ENCODE measurements around the gene ARHGEF4.

The ARHGEF4 gene

GRCh38 chr2:130954873-130955272 is 118.2 kb downstream of the ARHGEF4 start:
- TF ChIP-seq CTCF (IDR thresholded peaks at IDR 0.05; ENCODE audit: extremely low read depth, missing control alignments) = no peak
- no peak for DNase-seq (ENCODE audit: low spot score)

GRCh38 chr2:130957915-130958314 is 121.2 kb downstream of the ARHGEF4 start:
- no peak for TF ChIP-seq CTCF (IDR thresholded peaks at IDR 0.05; ENCODE audit: extremely low read depth, missing control alignments)
- no peak for DNase-seq (ENCODE audit: low spot score)

DNA sequence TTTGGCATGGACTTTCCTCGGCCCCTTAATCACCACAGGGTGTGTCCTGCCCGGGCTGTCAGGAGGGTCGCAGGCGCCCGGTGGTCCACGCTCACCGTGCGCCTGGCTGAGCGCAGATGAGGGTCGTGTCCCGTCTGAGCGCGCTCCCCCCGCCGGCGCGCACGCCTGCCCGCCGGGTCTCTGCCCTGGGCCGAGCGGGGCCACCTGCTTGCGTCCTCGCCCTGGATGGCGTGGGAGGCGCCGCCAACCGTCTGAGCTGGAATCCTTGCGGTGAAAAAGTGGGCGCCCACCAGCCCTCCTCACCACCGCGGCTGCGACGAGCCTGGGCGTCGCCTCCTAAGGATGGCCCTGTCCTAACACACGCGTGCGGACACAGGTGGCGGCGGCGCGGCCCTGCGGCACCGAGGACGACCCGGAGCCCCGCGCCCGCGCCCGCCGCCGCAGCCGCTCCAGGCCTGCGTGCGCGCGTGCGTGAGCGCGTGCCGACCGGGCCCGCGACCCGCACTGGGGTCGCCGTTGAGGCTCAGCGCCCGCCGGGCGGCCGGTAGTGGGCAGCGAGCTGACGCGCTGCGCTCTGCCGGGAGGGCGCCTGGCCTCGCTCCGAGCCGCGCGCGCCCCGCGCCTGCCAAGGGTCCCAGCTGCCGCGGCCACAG is 126.6 kb downstream of the ARHGEF4 start:
- TF ChIP-seq CTCF (IDR thresholded peaks at IDR 0.05; ENCODE audit: extremely low read depth, missing control alignments) = no peak
- peak; percentile 34 for DNase-seq (ENCODE audit: low spot score)

DNA sequence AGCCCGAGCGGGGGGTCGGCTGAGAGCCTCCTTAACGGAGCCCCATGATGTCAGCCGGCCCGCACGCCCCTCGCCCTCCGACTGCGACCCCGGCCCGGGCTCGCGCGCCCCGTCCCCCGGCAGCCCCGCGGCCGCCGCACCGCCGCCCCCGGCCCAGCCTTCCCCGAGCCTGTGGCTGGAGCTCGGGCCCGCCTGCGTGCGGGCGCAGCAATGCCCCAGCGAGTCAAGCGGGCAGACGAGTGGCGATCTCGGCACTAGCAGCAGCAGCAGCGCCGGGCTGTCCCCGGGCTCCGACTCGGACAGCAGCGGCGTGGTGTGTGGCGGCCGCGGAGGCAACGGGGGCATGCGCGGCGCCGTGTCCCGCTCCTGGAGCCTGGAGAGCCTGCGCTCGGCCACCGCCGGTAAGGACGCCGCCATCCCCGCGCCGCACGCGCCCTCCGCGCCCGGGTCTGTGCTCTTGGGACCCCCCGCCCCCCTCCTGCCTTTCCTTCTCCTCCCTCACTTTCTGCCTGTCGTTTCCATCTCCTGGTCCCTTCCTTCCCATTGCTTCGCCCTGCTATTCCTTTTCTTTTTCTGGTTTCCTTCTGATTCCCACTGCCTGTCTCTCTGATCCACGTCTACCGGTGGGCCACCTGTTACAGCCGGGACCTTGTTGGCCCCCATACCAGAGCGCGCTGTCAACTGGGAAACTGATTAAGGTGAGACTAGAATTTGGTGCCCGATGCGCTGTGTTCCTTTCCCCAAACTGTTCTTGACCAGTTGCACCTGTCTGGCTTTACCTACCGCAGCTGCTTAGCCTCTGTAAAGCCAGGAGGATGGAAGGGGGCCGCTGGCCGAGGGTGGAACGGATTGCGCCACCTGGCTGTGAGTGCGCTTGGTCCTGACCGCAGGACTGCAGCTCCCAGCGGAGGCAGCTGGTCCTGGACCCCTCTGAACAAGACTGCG is 127.4 kb downstream of the ARHGEF4 start:
- TF ChIP-seq CTCF (IDR thresholded peaks at IDR 0.05; ENCODE audit: extremely low read depth, missing control alignments) = no peak
- peak; percentile 60 for DNase-seq (ENCODE audit: low spot score)

GRCh38 chr2:130964931-130965330 is 128.2 kb downstream of the ARHGEF4 start:
- TF ChIP-seq CTCF (IDR thresholded peaks at IDR 0.05; ENCODE audit: extremely low read depth, missing control alignments) = no peak
- no peak for DNase-seq (ENCODE audit: low spot score)

DNA sequence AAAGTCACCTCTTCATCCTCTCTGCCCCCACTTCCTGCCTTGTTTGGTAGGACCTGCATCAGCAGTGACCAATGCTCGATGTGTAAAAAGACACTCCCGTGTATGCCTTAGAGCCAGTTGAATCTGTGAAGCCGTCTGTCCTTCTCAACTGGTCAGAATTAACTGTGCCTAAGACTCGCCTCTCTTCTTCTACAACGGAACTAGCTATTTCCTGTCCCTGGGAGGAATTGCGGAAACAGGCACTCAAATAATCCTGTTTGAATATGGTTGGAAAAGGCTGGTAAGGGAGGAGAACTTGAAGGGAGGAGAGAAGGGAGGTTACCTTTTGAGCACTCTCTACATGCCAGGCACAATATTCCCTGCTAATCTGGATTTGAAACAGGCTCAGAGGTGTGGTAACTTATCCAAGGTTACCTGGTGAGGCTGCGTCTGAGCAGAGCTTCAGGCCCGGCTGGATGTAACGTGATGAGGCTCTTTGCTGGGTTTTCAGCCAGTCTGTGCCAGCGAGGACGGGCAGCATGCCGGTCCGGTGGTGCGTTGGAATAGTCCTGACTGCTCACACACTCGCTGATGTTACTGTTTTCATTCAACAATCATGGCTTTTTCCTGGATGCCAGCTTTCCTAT is 129.5 kb downstream of the ARHGEF4 start:
- TF ChIP-seq CTCF (IDR thresholded peaks at IDR 0.05; ENCODE audit: extremely low read depth, missing control alignments) = no peak
- no peak for DNase-seq (ENCODE audit: low spot score)

All from GM20000 (cell line).